KOPT-K1 (cell line): ENCODE results near the gene RIPOR1.
"Not testable (repeated sequence)": the region's sequence is repeated elsewhere in the genome, so short reads cannot be mapped to it uniquely, and the experiment has no call there.

Experiments
- H3K27ac ChIP-seq: fragments of 200-600 bp; sonication (generic); 2 replicates; pipeline ENCODE4 v1.5.1; 2016; ENCODE audit warnings: antibody characterized with exemption, mild to moderate bottlenecking, low read depth, low read length; ENCODE audit not compliant: poor library complexity, severe bottlenecking
- H3K36me3 ChIP-seq: fragments of 200-600 bp; sonication (generic); 2 replicates; pipeline ENCODE4 v1.5.1; 2017; ENCODE audit warnings: antibody characterized with exemption, mild to moderate bottlenecking, low read length, moderate library complexity; ENCODE audit not compliant: insufficient read depth
- H3K9me3 ChIP-seq: fragments of 200-600 bp; sonication (generic); 2 replicates; pipeline ENCODE4 v1.5.1; 2017; ENCODE audit warnings: antibody characterized with exemption, low read length, mild to moderate bottlenecking; ENCODE audit not compliant: insufficient read depth, poor library complexity, severe bottlenecking

Gene RIPOR1

GRCh38 chr16:67504031-67505021 lies 24.3 kb upstream of the RIPOR1 start:
- Histone ChIP-seq H3K36me3 (peaks cover under 1% of the 10 kb centered on the region; the same call in 1 of the 2 replicates), H3K9me3 (no peaks in the 10 kb centered on the region), H3K27ac (no peak overlapping the region)

GRCh38 chr16:67506468-67506867 lies 22.2 kb upstream of the RIPOR1 start:
- H3K36me3 ChIP-seq = no peaks in the 10 kb centered on the region
- no peak overlapping the region for H3K27ac ChIP-seq
- H3K9me3 ChIP-seq = no peaks in the 10 kb centered on the region

- Histone ChIP-seq H3K9me3 (no peaks in the 10 kb centered on the region), H3K36me3 (no peaks in the 10 kb centered on the region), H3K27ac (no peak overlapping the region)
Measured at GRCh38 chr16:67509016-67509415, 19.6 kb upstream of the RIPOR1 start.

DNA sequence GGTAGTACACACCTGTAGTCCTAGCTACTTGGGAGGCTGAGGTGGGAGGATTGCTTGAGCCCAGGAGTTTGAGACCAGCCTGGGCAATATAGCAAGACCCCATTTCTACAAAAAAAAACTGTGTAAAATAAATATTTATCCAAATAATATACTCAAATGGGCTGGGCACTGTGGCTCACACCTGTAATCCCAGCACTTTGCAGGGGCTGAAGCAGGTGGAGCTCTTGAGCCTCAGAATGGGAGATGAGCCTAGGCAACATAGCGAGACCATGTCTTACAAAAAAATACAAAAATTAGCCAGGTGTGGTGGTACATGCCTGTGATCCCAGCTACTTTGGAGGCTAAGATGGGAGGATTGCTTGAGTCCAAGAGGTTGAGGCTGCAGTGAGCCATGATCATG lies 14.7 kb upstream of the RIPOR1 start:
- H3K36me3 ChIP-seq, H3K9me3 ChIP-seq, H3K27ac ChIP-seq: not testable (repeated sequence)

DNA sequence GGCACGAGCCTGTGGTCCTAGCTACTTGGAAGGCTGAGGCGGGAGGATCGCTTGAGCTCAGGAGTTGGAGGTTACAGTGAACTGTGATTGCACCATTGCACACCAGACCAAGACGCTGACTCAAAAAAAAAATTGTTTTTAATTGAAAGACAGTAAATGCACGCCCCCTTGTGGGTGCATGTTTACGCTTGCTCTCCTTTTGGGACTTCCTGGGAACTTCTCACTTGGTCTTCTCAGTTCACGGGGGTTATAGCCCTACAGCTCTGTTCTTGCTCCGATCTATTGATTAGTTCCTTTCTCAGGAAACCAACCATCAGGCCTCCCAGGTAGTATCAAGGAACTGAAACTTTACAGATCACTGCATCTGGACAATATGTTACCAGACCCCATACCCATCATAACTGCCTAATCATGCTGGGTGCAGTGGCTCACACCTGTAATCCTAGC lies 14.2 kb upstream of the RIPOR1 start:
- Histone ChIP-seq H3K9me3 (no peaks in the 10 kb centered on the region), H3K36me3 (no peaks in the 10 kb centered on the region), H3K27ac (peak overlapping the region; percentile 26)

DNA sequence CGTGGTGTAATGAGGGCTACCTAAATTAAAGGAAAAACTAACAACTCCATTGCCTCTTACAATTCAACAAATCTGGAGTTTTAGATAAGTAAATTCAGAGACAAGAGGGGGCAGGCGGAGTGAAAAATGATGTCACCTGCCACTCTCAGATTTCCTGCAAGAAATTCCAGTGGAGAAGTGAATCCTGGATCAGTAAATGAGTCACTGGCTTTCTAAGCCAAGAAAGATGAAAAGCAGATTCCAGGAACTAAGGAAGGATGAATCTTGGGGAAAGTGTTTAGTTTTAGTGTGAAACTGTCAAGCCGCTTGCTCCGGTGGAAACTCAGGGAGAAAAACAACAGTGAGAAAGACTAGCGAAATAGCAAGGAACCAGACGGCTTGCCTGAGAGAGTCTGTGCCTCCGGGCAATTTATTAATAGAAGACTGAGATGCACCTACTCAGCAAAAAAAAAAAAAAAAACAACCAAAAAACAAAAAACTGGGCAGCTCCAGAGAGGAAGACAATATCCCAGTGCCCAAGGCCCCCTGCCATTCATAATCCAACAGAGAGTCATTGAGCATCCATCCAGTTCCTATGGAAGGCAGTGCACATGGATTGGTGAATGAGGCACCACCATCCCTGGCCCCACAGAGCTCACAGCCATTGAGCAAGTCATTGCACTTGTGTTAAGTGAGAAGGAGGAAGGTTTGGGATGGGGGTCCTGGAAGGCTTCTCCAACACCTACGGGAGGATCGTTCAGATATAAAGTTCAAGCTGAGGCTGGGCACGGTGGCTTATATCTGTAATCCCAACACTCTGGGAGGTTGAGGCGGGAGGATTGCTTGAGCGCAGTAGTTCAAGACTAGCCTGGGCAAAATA lies 12.1 kb upstream of the RIPOR1 start:
- no peaks in the 10 kb centered on the region for H3K9me3 ChIP-seq
- no peaks in the 10 kb centered on the region for H3K36me3 ChIP-seq
- no peak overlapping the region for H3K27ac ChIP-seq

DNA sequence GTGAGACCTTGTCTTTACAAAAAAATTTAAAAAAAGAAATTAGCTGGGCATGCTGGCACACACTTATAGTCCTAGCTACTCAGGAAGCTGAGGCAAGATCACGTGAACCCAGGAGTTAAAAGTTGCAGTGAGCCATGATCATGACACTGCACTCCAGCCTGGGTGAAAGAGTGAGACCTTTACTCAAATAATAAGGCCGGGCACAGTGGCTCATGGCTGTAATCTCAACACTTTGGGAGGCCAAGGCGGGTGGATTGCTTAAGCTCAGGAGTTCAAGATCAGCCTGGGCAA lies 11.5 kb upstream of the RIPOR1 start:
- H3K27ac ChIP-seq = no peak overlapping the region

GRCh38 chr16:67517661-67518423 lies 10.8 kb upstream of the RIPOR1 start:
- Histone ChIP-seq H3K27ac (peak overlapping the region; percentile 64), H3K9me3 (no peaks in the 10 kb centered on the region), H3K36me3 (no peaks in the 10 kb centered on the region)

More for the DNA sequence above, 11.5 kb upstream of the RIPOR1 start:
- no peaks in the 10 kb centered on the region for H3K36me3 ChIP-seq
- H3K9me3 ChIP-seq = no peaks in the 10 kb centered on the region

GRCh38 chr16:67518676-67519075 lies 10.0 kb upstream of the RIPOR1 start:
- peak overlapping the region; percentile 64 for H3K27ac ChIP-seq
- no peaks in the 10 kb centered on the region for H3K9me3 ChIP-seq
- no peaks in the 10 kb centered on the region for H3K36me3 ChIP-seq

DNA sequence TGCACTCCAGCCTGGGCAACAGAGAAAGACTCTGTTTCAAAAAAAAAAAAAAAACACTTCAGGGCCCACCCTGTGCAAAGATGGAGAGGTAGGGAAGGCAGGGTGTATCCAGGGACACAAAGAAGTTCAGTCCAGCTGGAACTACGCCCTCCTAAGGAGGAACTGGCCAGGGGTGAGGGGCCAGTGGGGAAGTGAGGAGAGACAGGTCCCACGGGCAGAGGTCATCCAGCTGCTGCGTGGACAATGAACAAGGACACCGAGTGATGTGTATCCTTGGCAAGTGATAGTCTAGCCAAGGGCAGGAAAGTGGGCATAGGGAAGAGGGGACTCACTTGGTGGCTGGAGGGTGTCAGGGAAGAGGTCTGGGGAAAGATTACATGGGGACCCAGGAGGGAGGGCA lies 9.4 kb upstream of the RIPOR1 start:
- no peaks in the 10 kb centered on the region for H3K9me3 ChIP-seq
- no peaks in the 10 kb centered on the region for H3K36me3 ChIP-seq
- H3K27ac ChIP-seq = peak overlapping the region; percentile 64

DNA sequence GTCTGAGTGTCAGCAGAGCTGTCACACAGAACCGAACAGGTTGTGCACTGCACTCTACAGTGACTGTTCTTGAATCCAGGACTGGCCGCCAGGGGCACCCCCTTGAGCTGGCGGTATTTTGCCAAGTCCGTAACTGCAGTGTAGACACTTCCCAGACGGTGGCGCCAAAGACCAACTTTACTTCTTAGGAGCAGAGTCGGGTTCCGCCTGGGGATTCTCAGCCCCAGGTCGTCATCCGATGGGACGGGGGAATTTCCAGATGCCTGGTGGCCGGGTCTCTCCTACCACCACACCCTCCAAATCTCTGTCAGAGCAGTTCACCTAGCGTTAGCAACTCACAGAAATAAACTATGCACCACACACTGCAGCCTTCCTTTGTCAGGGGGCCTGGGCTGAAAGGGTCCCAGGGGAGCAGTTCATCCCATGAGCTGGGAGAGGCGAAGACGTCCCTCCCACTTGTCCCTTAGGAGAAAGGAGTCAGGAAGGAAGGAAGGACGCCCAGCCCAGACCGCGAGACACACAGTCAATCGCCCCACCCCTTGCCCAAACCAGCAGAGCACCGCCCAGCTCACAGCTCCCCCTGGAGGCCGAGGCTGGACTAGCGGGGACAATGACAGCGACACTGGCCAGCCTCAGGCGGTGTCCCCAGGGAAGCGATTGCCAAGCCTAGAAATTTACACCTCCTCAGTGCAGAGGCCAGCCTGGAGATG lies 7.4 kb upstream of the RIPOR1 start:
- Histone ChIP-seq H3K27ac (peak overlapping the region; percentile 73), H3K9me3 (no peaks in the 10 kb centered on the region), H3K36me3 (no peaks in the 10 kb centered on the region)

DNA sequence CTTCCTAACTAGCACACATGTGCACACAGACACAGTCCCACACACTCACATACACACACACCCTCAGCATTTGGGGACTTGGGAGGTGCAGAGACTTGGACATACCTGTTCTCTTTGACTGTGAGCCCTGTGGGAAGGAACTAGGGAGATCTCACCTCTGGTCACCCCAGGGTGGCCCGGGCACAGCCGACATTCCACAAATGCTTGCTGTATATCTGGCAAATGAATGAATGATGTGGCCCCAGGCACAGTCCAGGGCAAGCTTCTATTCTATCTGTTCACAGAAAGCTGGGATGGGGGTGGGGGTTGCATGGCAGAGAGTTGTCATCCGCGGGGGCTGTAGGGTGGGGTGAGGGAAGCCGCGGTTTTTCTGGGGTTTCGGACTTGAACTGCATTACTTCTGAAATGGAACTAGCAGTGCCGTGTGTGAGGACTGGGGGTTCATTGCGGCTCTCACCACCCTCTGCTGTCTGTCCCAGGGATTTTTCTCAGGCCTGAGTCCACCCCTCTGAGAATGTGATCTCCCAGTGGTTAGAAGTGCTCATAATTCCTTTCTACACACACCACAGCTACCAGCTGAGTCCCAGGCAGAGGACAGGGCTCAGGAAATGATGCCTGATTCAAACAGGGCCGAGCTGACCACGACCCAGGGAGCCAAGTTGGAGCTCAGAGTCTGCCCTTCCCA lies 3.3 kb upstream of the RIPOR1 start:
- no peaks in the 10 kb centered on the region for H3K36me3 ChIP-seq
- H3K27ac ChIP-seq = no peak overlapping the region
- H3K9me3 ChIP-seq = no peaks in the 10 kb centered on the region

- H3K27ac ChIP-seq = no peak overlapping the region
- H3K9me3 ChIP-seq = no peaks in the 10 kb centered on the region
- H3K36me3 ChIP-seq = no peaks in the 10 kb centered on the region
Measured at GRCh38 chr16:67526149-67526791, 2.4 kb upstream of the RIPOR1 start.
